Stimulated activated naive CD4-positive, alpha-beta T cell (primary cell): Measurements from ENCODE around the gene THEM5.
"Not testable (repeated sequence)": the region's sequence is repeated elsewhere in the genome, so short reads cannot be mapped to it uniquely, and the experiment has no call there.

Experiments
- DNase-seq, 6 experiments: peaks; one replicate each; lab custom pipeline; 2025; lab: John Stamatoyannopoulos, UW

THEM5 gene

DNA sequence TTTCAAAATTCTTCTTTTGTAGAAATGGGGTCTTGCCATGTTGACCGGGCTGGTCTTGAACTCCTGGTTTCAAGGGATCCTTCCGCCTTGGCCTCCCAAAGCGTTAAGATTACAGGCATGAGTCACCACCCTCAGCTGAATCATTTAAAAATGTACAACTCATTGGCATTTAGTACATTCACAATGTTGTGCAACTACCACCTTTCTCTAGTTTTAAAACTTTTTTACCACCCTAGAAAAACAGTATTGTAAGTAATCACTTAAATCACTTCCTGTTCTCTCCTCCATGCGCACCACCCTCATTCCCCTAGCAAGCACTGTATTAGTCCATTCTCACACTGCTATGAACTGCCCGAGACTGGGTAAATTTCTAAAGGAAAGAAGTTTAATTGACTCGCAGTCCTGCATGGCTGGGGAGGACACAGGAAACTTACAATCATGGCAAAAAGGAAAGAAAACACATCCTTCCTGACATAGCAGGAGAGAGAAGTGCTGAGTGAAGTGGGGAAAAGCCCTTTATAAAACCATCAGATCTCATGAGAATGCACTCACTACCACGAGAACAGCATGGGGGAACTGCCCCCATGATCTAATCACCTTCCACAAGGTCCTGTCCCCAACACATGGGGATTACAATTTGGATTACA lies 14.4 kb upstream of the THEM5 start:
- no peak for DNase-seq

DNA sequence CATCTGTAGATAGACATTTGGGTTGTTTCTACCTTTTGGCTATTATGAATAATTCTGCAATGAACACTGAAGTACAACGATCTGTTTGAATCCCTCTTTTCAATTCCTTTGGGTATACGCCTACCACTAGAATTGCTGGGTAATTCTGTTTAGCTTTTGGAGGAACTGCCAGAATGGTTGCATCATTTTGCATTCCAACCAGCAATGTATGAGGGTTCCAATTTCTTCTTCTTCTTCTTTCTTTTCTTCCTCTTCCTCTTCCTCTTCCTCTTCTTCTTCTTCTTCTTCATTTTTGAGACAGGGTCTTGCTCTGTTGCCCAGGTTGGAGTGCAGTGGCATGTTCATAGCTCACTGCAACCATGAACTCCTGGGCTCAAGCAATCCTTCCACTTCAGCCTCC lies 13.8 kb upstream of the THEM5 start:
- DNase-seq: no peak

DNA sequence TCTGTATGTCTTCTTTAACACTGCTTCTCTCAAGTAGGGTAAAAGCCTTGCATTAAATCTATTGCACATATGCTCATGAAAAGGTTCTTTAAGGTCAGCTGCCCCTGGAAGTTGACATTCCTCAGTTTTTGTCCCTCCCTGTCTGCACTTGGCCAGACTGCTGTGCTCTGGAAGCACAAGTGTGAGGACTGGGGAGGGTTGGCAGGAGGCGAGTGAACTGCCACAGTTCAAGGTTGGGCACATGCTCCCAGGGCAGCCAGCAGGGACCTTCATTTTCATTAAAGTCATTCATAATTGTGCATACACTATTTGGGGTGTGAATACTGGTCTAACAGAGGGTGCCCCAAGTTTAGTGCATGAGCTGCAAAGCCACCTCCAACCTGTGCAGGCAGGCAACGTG lies 10.9 kb upstream of the THEM5 start:
- no peak for DNase-seq

DNA sequence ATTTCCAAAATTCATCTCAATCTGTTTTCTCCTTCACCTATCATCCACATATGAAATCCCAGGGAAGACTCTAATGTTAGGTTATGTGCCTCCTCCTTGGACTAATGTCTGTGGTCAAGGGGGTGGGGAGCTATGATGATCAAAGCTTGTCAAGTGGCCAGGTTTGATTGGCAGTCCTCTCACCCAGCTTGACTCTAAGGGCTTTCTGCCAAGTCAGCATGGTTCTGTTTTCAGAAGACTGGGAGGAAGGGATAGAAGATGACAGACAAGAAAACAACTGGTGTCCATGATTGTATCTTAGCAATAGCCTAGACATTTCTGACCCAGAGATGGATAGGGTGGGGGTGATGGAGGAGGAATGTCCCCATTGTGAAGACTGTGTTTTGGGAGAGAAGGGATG lies 9.1 kb upstream of the THEM5 start:
- DNase-seq: no peak

DNA sequence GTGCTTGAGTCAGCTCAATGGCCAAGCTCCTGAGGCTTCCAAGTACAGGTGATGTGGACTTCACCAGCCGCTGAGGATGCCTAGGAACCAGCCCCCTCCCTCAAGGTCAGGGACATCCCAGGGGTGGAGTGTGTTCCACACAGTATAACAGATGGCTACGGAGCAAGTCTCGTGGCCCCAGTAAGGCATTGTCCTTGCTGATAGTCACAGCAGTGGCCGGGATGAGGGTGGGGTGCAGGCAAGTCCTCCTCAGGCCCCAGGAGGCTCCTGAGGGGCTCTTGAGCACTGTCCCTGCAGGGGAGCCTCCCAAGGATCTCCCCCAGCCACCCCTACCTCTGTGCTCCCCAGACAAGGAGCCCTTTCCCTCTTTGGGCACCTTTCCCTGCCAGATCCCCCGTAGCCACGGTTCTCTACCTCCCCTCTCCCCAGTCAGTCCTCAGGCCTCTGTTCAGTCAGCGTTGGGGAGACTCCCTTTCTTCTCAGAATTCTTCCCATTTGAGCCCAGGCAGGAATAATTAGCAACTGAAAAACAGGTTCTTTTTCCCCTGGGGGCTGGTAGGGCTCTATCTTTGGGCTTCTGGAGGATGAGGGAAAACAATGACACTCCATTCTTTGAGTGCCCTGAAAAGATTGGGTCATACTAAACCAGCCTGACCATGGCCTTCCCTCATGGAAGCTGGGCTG lies 7.1 kb upstream of the THEM5 start:
- no peak for DNase-seq

DNA sequence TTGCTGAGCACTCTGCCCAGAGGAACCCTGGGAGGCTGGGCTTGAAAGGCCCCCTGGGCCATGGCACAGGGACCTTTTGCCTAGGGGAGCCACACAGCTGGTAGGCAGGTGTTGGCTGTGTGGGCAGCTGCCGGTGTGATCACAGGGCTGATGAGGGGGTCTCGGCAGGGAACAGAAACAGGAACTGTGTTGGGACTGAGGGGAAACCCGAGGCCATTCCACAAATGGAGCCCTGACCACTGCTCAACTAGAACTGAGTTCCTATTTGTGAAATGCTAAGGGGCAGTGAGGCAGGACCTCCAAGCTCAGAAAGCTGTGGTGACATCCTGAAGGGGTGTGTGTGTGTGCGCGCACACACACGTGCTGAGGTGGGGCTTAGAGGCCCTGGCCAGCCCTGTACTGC lies 6.4 kb upstream of the THEM5 start:
- DNase-seq: no peak

DNA sequence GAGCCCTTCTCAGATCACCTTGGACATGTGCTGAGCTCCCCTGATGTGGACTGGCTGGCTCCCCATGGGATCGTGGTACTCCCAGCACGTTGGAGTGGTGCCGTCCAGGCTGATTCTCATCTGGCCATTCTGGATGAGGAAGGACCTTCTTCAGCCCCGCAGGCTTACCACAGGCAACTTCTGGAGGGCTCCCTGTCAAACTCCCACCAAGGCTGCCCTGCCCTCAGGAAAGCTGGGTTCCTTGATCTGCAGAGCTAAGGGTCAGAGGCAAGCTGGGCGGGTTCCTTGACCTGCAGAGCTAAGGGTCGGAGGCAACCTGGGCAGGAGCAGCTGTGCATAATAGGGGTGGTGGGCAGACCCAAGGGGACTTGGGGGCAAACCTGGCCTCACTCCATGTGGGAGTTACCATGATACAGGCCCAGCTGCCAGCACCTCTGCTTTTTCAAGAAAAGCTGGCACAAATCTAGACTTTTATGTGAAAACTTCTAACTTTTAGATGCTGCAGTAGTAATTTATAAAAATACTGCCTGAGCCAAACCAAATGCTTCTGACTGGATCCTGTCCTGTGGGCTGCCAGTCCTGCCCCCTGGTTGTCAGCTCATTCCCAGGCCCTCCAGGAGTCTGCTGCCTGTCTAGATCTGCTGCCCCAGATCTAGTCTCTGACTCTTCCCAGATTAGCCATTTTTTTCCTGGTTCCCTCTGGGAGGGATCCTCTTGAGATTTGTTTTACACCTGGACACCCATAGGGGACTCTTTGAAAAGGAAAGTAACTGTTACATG lies 5.6 kb upstream of the THEM5 start:
- no peak for DNase-seq

DNA sequence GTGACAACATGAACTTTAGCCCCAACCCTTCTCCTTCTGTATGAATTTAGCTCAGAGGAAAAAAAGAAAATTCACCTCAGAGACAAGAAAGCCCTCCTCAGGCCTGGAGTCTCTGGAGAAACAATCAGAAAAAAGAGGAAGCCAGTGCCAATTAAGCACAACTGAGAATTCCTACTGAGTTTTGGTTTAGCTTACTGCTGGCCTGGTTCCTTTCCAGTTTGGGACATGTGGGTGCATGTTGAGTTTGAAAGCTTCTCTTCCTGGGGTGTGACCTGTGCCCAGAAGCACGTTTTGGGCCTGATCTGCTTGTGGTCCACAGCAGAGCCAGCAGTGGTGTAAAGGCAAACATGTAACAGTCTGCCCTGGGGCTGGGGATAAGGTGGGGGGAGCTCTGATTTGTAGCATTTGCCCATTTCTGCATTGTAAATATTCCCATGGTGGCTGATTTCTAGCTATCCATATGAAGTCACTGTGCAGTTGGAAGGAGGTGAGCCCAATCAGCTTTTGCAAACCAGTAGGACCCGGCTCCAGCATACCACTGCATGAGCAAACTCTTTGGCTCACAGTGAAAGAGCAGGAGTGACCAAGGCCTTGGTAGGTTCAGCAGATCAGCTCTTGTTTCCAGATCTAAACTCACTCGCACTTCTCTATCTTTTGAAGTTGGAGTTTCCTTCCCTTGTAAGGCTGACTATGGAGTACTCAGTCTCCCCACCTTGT lies 4.7 kb upstream of the THEM5 start:
- DNase-seq: no peak

DNA sequence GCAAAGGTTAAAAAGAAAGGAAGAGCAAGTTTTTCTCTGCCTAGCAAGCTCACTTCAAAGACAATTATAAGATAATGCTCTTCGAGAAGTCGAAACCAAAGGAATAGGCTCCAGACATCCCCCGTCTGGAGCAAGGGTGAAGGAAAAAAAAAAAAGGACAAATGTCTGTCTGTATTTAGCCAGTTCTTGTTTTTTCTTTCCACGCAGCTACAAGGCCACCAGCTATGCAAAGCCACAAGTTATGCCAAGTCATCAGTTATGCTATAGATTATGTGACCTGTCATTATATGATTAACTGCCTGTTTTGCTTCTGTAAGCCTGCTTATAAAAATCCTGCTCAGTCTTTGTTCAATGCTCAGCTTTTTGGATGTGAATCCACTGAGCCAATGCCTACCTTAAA lies 2.4 kb upstream of the THEM5 start:
- DNase-seq: no peak

DNA sequence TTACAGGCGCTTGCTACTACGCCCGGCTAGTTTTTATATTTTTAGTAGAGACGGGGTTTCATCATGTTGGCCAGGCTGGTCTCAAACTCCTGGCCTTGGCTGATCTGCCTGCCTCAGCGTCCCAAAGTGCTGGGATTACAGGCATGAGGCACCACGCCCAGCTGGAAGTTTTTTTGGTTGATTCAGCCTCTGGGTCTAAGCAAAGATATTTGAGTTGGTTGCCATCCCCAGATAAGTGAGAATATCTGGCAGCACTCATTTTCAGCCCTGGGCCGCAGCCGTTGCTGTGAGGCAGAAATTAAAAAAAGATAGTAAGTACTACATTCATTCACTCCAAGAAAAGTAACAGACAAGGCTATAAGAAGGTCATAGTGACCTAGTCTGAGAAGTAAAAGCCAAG lies 2.0 kb upstream of the THEM5 start:
- not testable (repeated sequence) for DNase-seq

DNA sequence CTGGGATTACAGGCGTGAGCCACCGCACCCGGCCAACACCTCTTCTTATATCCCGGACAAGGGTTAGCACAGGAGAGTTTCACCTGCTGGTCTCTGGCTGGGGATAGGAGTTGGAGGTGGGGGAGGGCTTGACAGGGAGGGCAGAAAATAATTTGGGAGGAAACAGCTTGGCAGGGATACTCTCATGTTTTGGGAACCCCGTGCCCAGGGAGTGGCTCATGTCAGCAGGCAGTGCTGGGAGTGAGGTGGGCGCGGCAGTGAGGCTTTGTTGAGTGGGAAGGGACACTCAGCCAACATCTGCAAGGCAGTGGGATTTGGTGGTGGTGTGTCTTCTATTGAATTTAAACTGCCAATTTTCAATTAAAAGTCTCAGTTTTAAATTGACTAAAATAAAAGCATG lies 1.1 kb upstream of the THEM5 start:
- DNase-seq: no peak

DNA sequence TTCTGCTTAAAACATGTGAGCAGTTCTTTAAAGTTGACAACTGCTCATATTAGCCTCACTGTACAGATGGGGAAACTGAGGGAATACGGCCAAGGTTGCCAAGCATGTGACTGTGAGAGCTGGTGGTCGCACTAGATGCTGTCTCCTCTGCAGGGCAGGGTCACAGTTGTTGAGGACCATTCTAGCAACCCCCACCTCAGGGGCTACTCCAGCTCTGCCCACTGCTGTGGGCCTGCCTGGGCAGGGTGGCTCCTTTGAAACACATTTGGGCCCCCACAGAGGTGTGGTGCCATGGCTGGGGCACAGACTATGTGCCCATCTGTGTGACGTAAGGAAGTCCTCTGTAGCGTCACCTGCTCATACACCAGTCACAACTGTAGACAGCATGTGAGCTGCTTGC lies 779 bp downstream of the THEM5 start:
- no peak for DNase-seq

DNA sequence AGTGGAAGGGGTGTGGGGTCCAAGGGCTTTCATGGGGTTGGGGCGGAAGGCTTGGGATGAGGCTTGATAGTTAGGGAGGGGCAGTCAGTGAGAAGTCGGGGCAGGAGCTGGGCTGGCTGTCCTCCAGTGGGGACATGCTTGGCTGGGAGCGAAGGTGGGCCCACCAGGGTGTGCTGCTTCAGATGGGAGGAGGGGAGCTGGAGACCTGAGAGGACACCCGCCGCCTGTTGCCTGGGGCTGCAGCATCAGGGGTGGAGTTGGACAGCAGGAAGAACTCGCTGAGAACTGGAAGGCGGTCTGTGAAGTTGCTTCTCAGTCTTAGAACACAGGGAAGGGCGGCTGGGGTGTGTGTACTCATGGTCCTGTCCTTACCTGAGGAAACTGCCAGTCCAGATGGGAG lies 1.6 kb downstream of the THEM5 start:
- DNase-seq: no peak

DNA sequence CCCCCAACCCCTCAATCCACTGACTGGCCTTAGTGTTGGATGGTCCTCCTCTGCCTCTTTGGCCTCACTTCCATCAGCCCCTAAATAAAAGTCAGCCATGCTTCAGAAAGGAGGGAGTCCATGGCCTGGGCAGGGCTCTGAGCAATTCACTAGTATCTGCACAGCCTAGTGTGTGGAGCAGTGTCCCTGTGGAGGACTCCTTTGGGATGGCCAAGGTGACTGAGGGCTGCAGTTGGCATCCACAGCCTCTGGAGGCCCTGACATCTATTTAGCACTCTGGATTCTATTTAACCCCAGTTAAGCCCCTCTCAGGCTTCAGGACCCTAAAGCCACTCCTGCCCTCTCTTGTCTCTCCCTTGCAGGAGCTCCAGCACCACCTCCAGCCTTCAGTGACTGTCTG lies 3.6 kb downstream of the THEM5 start:
- no peak for DNase-seq

DNA sequence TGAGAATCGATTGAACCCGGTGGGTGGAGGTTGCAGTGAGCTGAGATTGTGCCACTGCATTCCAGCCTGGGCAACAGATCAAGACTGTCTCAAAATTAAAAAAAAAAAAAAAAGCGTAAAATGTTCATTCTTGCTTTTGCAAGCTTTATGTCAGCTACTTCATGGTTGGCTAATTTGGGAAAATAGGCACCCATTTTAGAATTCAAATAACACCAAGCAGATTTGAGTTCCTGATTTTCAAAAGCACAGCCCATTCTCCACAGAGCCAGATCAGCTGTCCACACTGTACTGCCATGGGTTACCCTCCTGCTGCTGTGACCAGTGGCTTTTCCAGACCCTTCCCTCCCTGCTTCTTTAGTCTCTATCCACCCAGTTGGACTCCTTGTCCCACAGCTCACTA lies 4.4 kb downstream of the THEM5 start:
- no peak for DNase-seq

DNA sequence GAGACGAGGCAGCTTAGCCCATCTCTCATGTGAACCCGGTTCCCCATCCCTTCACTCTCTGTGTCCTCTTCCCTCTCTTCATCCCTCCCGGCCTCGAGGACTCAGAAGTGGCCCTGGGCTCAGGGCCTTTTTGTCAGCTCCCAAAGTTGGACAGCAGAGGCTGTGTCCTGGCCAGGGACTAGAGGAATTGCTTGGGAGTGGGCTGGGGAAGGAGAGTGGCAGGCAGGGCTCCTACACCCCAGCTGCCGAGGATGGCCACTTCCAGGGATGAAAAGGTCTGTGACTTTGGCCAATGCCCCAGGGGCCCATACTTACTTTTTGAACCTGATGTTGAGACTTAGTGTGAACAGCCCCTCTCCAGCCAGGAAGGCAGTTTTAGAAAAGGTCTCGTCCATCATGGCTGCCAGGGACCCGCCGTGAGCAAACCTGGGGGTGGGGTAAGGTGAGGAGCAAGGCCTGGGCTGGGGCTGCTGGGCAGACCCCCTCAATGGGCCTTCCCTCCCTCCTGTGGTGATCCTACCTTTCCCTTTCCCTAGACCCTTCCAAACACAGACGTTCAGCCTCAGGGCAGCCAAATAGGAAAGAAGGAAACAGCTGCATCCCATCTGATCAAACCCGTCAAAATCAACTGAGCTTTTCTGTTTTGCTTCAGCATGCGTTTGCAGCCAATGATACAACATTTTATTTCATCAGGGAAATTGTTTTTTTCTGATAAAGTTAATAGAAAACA lies 5.5 kb downstream of the THEM5 start:
- no peak for DNase-seq

DNA sequence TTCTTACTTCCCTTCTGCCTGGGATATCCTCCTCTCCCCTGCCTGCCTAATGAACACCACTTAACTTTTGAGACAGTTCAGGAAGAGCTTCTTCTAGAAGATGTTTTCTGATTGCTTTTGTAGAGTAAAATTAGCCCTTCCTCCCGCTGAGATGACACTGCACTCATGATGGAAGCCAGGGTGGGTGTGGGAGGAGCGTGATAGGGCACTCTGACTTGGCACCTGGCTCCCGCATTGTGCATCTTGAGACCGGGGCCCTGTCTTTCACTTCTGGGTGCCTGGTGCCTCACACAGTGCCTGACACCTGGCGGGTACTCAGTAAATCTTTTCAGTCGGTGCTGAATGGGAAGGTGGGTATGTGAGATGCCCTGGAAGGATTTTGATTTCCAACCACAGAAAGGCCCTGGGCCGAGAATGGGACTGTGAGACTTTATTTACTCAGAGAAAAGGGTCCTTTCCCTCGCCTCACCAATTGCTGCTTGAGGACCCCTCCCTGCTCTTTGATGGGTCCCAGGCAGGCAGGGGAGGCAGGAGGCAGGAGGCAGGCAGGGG lies 6.8 kb downstream of the THEM5 start:
- DNase-seq: no peak

DNA sequence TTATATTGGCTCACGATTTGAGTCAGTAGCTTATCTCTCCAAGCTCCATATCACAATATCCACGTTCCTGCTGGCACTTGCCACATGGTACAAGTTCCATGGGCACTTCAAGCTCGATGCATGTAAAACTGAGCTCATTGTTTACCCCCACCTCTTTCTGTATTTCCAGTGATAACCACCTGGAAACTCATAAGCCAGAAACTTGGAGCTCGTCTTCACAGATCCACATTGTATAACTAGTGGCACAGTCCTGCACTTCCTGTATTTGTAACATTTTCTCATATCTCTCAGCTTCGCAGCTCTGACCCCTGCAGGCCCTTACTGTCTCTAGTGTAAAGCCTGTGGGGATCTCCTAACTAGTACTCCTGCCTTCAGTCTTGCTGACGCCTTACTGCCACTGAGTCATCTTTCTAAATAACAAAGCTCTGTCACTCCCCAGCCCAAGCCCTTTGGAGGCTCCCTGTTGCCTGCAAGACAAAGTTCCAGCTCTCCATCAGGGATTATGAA lies 7.4 kb downstream of the THEM5 start:
- DNase-seq: no peak

DNA sequence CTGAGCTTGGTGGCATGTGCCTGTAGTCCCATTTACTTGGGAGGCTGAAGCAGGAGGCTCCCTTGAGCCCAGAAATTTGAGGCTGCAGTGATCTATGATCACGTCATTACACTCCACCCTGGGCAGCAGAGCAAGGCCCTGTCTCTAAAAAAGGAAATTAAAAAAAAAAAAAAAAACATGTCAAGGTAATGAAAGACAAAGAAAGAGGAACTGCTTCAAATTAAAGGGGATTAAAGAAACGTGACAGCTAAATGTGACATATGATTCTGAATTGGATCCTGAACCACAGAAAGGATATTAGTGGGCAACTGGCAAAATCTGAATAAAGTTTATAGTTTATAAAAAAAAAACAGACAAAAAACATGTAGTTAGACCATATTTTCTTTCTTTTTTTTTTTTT lies 10.1 kb downstream of the THEM5 start:
- no peak for DNase-seq

DNA sequence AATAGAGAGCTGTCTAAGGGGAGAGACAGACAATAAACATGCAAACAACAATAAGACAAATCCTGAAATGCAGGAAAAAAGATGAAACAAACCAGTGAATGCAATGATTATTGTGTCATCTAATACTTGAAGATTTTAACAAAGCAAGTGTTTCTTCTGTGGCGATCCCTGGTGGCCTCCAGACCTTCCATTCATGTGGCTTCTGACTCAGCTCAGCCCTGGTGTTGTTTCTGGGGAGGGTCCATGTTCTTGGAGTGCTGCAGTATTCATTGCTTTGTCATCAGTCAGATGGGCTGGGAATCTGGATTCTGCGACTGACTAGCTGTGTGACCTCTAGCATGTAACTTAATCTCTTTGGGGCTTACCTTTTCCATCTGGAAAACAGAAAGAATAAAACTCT lies 12.4 kb downstream of the THEM5 start:
- DNase-seq: no peak

DNA sequence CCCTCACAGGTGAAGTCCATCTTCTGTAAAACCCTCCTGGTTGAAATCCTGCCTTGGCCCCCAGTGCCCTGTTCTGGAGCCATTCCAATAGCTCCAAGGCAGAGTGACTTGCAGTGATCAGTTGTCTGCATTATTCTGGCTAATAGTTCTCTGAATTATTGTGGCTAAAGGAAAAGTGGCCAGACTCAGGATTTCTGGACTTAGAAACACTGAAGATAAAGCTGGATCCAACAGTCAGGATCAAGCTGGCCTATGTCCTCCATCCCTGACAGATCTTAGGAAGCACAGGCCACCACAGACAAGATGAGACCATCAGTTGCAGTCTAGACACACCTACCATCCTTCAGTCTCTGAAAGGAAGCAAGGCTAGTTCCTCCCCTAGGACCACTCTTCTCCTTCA lies 13.1 kb downstream of the THEM5 start:
- DNase-seq: no peak
